GDM1 (cell line): ENCODE measurements around the gene SOX6.
"Not testable (repeated sequence)": the region's sequence is repeated elsewhere in the genome, so short reads cannot be mapped to it uniquely, and the experiment has no call there.

ENCODE experiments used
- DNase-seq: peaks from one replicate; lab custom pipeline; 2025; lab: John Stamatoyannopoulos, UW

SOX6 gene

DNA sequence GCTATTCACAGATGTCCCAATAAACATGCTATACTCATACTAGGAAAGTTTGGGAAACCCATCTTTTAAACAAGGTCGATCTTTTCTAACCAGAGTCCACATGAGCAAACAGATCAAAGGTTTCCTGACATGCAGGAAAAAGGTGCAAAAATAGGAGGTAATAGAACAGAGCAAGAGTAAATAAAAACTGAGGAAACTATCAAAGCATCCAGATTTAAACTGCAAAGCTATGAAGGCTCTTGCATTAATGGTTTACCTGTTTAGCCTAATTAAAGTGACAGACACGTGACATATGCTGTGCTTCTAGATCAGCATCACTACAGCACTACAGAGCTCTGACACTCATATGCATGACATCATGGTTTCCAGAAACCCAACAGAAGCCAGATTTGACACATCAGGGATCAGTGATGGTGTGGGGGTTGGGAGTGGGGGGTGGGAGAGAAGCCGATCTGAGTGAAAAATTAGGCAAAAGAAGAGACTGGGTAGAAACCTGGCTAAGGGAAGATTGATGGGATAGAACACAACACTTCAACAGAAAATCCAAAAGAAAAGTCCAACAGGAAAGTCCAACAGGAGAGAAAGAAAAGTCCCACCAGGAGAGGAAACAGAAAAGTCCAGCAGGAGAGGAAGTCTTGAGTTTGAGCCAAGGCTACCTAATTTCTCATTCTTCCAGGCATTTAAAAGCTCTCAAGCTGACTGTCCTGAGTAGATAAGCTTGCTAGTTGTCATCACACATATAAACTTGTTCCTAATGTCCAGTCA is 262.3 kb downstream of the SOX6 start:
- no peak for DNase-seq

GRCh38 chr11:16091862-16092261 is 264.5 kb downstream of the SOX6 start:
- DNase-seq, result no peak

- DNase-seq, result no peak
These were observed 266.9 kb downstream of the SOX6 start for GRCh38 chr11:16089481-16089880.

DNA sequence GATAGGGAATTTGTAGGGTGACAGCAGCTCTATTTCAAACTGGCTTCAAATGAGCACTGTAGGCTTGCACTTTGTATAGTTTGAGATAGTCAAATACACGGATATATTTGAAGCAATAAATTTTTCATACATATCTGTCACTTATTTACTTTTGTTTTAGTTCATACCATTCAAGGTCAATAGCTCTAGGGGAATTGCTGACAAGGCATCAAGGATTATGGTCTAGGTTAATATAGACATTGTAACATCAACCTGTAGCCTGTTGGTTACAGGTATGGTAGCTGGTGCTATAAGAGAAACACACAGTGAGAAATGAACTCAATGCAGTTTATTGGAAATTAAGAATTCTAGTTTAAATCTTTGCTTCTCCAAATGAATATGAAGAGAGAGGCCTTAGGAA is 267.6 kb downstream of the SOX6 start:
- DNase-seq, result no peak

DNA sequence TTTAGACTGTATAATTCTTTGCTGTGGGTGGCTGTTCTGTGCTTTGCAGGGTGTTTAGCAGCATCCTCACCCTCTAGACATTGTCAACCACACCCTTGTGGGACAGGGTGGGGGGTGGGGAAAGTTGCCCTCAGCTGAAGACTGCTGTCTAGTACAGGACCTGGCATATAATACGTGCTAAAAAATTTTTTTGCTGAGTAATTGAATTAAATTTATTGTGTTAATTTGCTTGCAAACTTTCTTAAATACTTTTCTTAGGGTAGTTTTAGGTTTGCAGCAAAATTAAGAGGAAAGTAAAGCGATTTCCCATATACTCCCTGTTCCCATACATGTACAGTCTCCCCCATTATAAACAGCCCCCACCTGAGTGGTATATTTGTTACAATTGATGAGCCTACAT is 268.5 kb downstream of the SOX6 start:
- no peak for DNase-seq

DNA sequence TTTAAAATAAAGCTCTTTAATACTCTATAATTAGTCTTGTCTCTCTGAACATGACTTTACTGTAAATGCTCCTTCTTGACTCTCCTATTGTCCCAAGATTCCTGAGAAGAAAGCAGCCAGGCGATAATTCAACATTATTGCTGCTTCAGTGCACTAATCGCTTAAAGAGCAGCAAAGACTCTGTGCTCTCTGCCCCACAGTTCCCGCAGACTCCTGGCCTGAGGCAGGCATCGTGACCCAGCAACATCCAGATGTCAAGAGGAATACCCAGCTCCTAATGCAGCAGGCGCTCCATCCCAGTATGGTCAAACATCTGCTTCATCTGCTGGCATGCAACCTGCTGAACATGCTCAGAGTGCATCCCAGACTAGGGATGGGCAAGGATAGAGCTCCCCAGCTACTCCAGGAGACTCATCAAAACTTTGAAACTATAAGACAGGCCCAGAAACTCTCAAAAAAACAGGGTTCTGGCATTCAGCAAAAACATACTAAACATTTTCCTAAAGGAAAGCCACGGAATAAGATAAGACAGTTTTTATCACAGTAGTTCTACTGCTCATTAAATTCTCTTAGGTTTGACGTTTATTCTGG is 270.0 kb downstream of the SOX6 start:
- DNase-seq, result no peak

- no peak for DNase-seq
These were observed 274.0 kb downstream of the SOX6 start for GRCh38 chr11:16082095-16083055.

- no peak for DNase-seq
These were observed 274.8 kb downstream of the SOX6 start for GRCh38 chr11:16081382-16082094.

DNA sequence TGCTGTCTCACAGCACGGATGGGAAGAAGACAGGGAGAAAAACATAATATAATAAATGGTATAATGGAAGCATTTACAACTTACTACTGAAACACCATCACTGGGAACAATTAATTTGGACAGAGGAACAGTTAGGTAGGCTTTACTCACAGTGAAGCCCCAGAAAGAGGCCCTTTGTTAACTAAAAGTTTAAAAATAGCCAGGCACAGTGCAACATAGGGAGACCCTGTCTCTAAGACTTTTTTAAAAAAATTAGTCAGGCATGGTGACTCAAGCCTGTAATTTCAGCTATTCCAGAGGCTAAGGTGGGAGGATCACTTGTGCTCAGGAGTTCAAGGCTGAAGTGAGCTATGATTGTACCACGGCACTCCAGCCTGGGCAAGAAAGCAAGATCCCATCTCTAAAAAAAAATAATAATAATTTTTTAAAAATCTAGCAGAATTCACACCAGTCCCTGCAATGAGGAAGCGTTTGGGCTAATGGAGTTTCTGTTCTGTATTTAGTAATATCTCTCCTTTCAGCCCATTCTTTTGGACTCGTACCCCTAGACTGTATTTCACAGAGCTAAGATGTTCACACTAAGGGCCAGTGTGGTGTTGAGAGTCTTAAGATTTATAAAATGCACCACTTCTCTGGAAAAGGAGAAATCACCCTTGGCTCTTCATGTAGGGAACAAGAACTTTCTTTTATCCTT is 275.5 kb downstream of the SOX6 start:
- DNase-seq, result no peak

DNA sequence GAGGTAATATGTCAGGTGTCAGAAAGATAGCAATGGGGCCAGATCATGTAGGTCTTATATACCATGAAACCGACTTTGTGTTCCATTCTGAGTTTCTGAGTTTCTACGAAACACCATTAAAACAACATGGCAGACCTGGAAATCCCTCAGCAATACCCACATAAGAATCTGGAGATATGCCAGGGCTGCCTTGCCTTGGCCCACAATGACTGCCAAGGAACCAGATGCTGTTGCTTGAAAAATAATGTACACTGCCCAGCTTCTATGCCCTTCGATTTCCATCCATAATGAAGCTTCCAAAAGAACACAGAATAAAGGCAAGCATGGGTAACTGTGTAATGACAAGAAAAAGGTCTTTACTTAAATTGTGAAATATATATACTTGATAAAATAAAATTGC is 277.4 kb downstream of the SOX6 start:
- DNase-seq, result no peak

GRCh38 chr11:16070573-16070972 is 285.8 kb downstream of the SOX6 start:
- DNase-seq, result no peak

DNA sequence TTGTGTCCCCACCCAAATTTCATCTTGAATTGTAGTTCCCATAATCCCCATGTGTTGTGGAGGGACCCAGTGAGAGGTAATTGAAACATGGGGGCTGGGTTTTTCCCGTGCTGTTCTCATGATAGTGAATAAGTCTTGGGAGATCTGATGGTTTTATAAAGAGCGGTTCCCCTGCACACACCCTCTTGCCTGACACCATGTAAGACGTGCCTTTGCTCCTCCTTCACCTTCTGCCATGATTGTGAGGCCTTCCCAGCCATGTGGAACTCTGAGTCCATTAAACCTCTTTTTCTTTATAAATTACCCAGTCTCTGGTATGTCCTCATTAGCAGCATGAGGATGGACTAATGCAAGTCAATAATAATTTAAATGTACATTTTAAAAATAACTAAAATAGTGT is 289.1 kb downstream of the SOX6 start:
- DNase-seq, result not testable (repeated sequence)

DNA sequence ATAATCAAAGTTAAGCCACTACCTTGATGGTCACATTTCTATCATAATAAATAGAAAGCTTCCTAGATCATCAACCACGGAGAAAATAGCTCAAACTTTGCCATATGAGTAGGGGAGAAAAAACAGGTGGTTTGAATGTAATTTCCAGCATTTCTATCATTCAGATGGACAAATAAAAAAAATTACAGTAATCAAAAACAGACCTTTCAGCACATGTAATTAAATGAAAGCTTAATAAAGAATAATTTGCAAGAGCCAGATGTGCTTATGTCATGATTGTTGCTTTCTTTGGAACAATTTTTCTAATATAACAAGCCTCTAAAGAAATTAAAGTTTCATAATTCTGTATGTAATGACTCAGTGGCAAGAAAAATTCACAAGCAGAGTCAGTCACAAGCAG is 297.0 kb downstream of the SOX6 start:
- DNase-seq, result no peak

DNA sequence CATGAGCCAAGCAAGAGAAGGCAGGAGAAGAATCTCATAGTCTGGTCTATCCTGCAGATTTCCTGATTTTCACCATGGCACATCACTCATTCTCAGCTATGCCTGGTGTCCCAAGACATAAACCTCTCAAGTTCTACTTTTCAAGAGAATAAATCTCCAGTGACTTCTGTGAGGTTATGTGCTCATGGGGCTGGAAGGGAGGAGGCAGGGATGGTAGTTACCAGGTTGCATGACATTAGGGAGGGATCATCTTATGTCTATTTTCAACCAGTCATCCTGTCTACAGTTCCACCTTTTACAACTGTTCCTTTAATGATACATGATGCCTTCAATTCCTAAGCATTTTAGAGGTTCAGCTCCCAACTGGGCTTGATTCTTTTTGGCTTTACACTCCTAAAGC is 297.7 kb downstream of the SOX6 start:
- DNase-seq, result no peak

- DNase-seq, result no peak
These were observed 303.6 kb downstream of the SOX6 start for GRCh38 chr11:16052750-16053149.

DNA sequence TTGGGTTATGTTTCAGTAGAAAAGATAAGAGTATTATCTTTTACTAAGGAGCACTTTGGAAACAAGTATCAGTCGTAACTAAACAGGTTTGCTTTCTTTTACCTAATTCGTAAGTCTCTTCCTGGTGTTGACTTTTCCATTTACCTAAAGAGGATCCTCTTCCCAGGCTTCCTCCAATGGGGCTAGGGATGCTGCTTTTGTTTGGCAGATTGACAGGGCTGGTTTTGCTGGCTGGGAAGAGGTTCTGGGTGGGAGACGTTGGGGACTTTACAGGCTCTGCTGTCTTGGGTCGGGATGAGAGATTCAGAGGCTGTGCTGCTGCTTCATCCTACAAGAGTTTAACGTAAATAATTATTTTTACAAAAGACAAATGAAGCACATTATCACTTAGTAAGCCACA is 306.7 kb downstream of the SOX6 start:
- no peak for DNase-seq

DNA sequence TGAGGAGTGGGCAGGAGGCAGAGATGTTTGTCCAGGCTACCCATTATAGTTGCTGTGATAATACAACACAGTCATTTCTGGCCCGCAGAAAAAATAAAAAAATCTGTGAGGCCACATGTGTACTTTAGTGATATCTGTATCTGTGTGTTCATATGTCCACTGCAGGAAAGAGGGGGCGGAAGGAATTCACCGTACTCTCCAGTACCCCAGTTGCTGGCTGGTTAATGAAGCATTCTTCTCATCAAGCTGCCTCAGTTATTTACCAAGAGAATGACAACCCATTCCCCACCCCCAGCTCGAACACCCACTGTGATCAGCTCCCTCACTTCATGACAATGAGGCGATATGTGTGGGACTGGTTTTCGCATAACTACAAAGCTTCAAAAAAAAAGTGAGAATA is 309.3 kb downstream of the SOX6 start:
- DNase-seq, result no peak

- DNase-seq, result no peak
These were observed 312.7 kb downstream of the SOX6 start for GRCh38 chr11:16043617-16044016.

DNA sequence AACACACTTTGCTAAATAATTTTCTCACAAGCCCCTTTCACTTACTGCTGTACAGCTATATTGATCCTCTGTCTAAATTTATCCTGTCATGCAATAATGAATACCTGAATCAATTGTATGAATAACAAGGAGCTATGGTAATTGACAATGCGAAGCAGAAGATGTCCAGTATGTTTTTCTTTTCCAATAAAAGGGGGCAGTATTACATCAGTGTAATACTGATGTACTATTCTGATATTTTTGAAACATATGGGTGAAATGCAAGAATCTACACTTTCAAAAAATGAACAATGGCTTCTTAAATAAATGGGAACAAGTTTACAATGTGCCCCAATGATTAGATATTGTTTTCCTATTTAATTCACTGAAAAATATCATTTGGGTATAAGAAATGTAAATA is 315.1 kb downstream of the SOX6 start:
- no peak for DNase-seq

GRCh38 chr11:16040151-16040550 is 316.2 kb downstream of the SOX6 start:
- DNase-seq, result no peak

GRCh38 chr11:16037179-16037578 is 319.2 kb downstream of the SOX6 start:
- DNase-seq, result no peak

- DNase-seq, result no peak
These were observed 320.1 kb downstream of the SOX6 start for GRCh38 chr11:16036218-16036617.
